ENCODE measurements around the gene RXRA. TPM values are rescaled to one million over a fixed set of nuclear protein-coding genes. Genes with fewer than 3 reads are reported as not detected.

RXRA gene
- polyA plus RNA-seq, 4 donors: 30.8 to 83.5 (median 41.5) TPM

GRCh38 chr9:134401391-134401790 lies 75.1 kb downstream of the RXRA start:
- 91 to 94% (median 92%) methylated on average over 19 of the region's 19 CpGs for WGBS, 3 donors
- FAIRE-seq: no peak
- H3K4me1 ChIP-seq (ENCODE audit: control insufficient read depth in 3 of 3, insufficient read depth in 2 of 3, low read depth in 1 of 3, low read length in 2 of 3): peaks cover 0 to 8% (median 2%) of the 10 kb centered on the region in 3 donors
- H3K36me3 ChIP-seq (ENCODE audit: control insufficient read depth in 3 of 3, insufficient read depth in 2 of 3, low read depth in 1 of 3, low read length in 3 of 3): peaks cover 0 to 95% (median 0%) of the 10 kb centered on the region in 3 donors
- peaks cover 0 to 17% of the 10 kb centered on the region in 2 donors for H3K9me3 ChIP-seq (ENCODE audit: control insufficient read depth in 2 of 2, insufficient read depth in 1 of 2, low read depth in 1 of 2, low read length in 1 of 2)
- H3K4me3 ChIP-seq (ENCODE audit: low read depth in 1 of 3, low read length in 3 of 3): no peak overlapping the region
- no peak overlapping the region for H3K27ac ChIP-seq (ENCODE audit: low read depth in 1 of 3, low read length in 2 of 3)
- DNase-seq: no peak
- no peaks in the 10 kb centered on the region for H3K27me3 ChIP-seq (ENCODE audit: control insufficient read depth in 3 of 3, insufficient read depth in 3 of 3, low read length in 3 of 3)

- no peak for FAIRE-seq
- no peak overlapping the region for H3K27ac ChIP-seq (ENCODE audit: low read depth in 1 of 3, low read length in 2 of 3)
These were observed 75.9 kb downstream of the RXRA start for GRCh38 chr9:134402182-134402581.

GRCh38 chr9:134403292-134403681 lies 77.0 kb downstream of the RXRA start:
- FAIRE-seq: no peak

More at GRCh38 chr9:134402182-134402581, 75.9 kb downstream of the RXRA start:
- Histone ChIP-seq H3K4me1 (ENCODE audit: control insufficient read depth in 3 of 3, insufficient read depth in 2 of 3, low read depth in 1 of 3, low read length in 2 of 3) (peaks cover 0 to 14% (median 10%) of the 10 kb centered on the region in 3 donors), H3K27me3 (ENCODE audit: control insufficient read depth in 3 of 3, insufficient read depth in 3 of 3, low read length in 3 of 3) (no peaks in the 10 kb centered on the region), H3K4me3 (ENCODE audit: low read depth in 1 of 3, low read length in 3 of 3) (no peak overlapping the region), H3K9me3 (ENCODE audit: control insufficient read depth in 2 of 2, insufficient read depth in 1 of 2, low read depth in 1 of 2, low read length in 1 of 2) (peaks cover 0 to 17% of the 10 kb centered on the region in 2 donors), H3K36me3 (ENCODE audit: control insufficient read depth in 3 of 3, insufficient read depth in 2 of 3, low read depth in 1 of 3, low read length in 3 of 3) (peaks cover 0 to 95% (median 0%) of the 10 kb centered on the region in 3 donors)
- DNase-seq: no peak
- WGBS, 3 donors: 92 to 94% (median 93%) methylated on average over 12 of the region's 12 CpGs

GRCh38 chr9:134403682-134404301 lies 77.5 kb downstream of the RXRA start:
- peaks cover 0 to 18% (median 11%) of the 10 kb centered on the region in 3 donors for H3K4me1 ChIP-seq (ENCODE audit: control insufficient read depth in 3 of 3, insufficient read depth in 2 of 3, low read depth in 1 of 3, low read length in 2 of 3)
- DNase-seq (no peak), FAIRE-seq (no peak)

More at GRCh38 chr9:134403292-134403681, 77.0 kb downstream of the RXRA start:
- no peak overlapping the region for H3K4me3 ChIP-seq (ENCODE audit: low read depth in 1 of 3, low read length in 3 of 3)
- no peak overlapping the region for H3K27ac ChIP-seq (ENCODE audit: low read depth in 1 of 3, low read length in 2 of 3)
- peaks cover 0 to 18% (median 11%) of the 10 kb centered on the region in 3 donors for H3K4me1 ChIP-seq (ENCODE audit: control insufficient read depth in 3 of 3, insufficient read depth in 2 of 3, low read depth in 1 of 3, low read length in 2 of 3)
- DNase-seq: no peak
- peaks cover 0 to 15% of the 10 kb centered on the region in 2 donors for H3K9me3 ChIP-seq (ENCODE audit: control insufficient read depth in 2 of 2, insufficient read depth in 1 of 2, low read depth in 1 of 2, low read length in 1 of 2)
- peaks cover 0 to 98% (median 0%) of the 10 kb centered on the region in 3 donors for H3K36me3 ChIP-seq (ENCODE audit: control insufficient read depth in 3 of 3, insufficient read depth in 2 of 3, low read depth in 1 of 3, low read length in 3 of 3)
- WGBS, 3 donors: 69 to 86% (median 78%) methylated on average over 11 of the region's 11 CpGs
- H3K27me3 ChIP-seq (ENCODE audit: control insufficient read depth in 3 of 3, insufficient read depth in 3 of 3, low read length in 3 of 3): no peaks in the 10 kb centered on the region

GRCh38 chr9:134404376-134405358 lies 78.4 kb downstream of the RXRA start:
- 74 to 84% (median 84%) methylated on average over 29 to 34 of the region's 34 CpGs for WGBS, 3 donors
- DNase-seq: no peak
- Histone ChIP-seq H3K27ac (ENCODE audit: low read depth in 1 of 3, low read length in 2 of 3) (no peak overlapping the region), H3K36me3 (ENCODE audit: control insufficient read depth in 3 of 3, insufficient read depth in 2 of 3, low read depth in 1 of 3, low read length in 3 of 3) (peaks cover 0 to 98% (median 3%) of the 10 kb centered on the region in 3 donors), H3K4me1 (ENCODE audit: control insufficient read depth in 3 of 3, insufficient read depth in 2 of 3, low read depth in 1 of 3, low read length in 2 of 3) (peaks cover 0 to 18% (median 11%) of the 10 kb centered on the region in 3 donors), H3K4me3 (ENCODE audit: low read depth in 1 of 3, low read length in 3 of 3) (no peak overlapping the region), H3K27me3 (ENCODE audit: control insufficient read depth in 3 of 3, insufficient read depth in 3 of 3, low read length in 3 of 3) (no peaks in the 10 kb centered on the region), H3K9me3 (ENCODE audit: control insufficient read depth in 2 of 2, insufficient read depth in 1 of 2, low read depth in 1 of 2, low read length in 1 of 2) (peaks cover 0 to 1% of the 10 kb centered on the region in 2 donors)
- no peak for FAIRE-seq

More at GRCh38 chr9:134403682-134404301, 77.5 kb downstream of the RXRA start:
- H3K27me3 ChIP-seq (ENCODE audit: control insufficient read depth in 3 of 3, insufficient read depth in 3 of 3, low read length in 3 of 3): no peaks in the 10 kb centered on the region
- 38 to 68% (median 56%) methylated on average over 17 of the region's 17 CpGs for WGBS, 3 donors
- H3K27ac ChIP-seq (ENCODE audit: low read depth in 1 of 3, low read length in 2 of 3): peak overlapping the region in 1 of 3 donors; percentile 51
- H3K4me3 ChIP-seq (ENCODE audit: low read depth in 1 of 3, low read length in 3 of 3): no peak overlapping the region
- peaks cover 0 to 10% of the 10 kb centered on the region in 2 donors for H3K9me3 ChIP-seq (ENCODE audit: control insufficient read depth in 2 of 2, insufficient read depth in 1 of 2, low read depth in 1 of 2, low read length in 1 of 2)
- peaks cover 0 to 98% (median 0%) of the 10 kb centered on the region in 3 donors for H3K36me3 ChIP-seq (ENCODE audit: control insufficient read depth in 3 of 3, insufficient read depth in 2 of 3, low read depth in 1 of 3, low read length in 3 of 3)

GRCh38 chr9:134405527-134405926 lies 79.3 kb downstream of the RXRA start:
- no peak for FAIRE-seq
- H3K36me3 ChIP-seq (ENCODE audit: control insufficient read depth in 3 of 3, insufficient read depth in 2 of 3, low read depth in 1 of 3, low read length in 3 of 3): peaks cover 0 to 98% (median 3%) of the 10 kb centered on the region in 3 donors
- H3K27ac ChIP-seq (ENCODE audit: low read depth in 1 of 3, low read length in 2 of 3): no peak overlapping the region
- H3K9me3 ChIP-seq (ENCODE audit: control insufficient read depth in 2 of 2, insufficient read depth in 1 of 2, low read depth in 1 of 2, low read length in 1 of 2): no peaks in the 10 kb centered on the region
- no peaks in the 10 kb centered on the region for H3K27me3 ChIP-seq (ENCODE audit: control insufficient read depth in 3 of 3, insufficient read depth in 3 of 3, low read length in 3 of 3)
- 77 to 88% (median 82%) methylated on average over 8 to 9 of the region's 9 CpGs for WGBS, 3 donors
- no peak overlapping the region for H3K4me3 ChIP-seq (ENCODE audit: low read depth in 1 of 3, low read length in 3 of 3)
- H3K4me1 ChIP-seq (ENCODE audit: control insufficient read depth in 3 of 3, insufficient read depth in 2 of 3, low read depth in 1 of 3, low read length in 2 of 3): peaks cover 0 to 18% (median 11%) of the 10 kb centered on the region in 3 donors
- DNase-seq: no peak

- peaks cover 0 to 18% (median 11%) of the 10 kb centered on the region in 3 donors for H3K4me1 ChIP-seq (ENCODE audit: control insufficient read depth in 3 of 3, insufficient read depth in 2 of 3, low read depth in 1 of 3, low read length in 2 of 3)
- no peaks in the 10 kb centered on the region for H3K9me3 ChIP-seq (ENCODE audit: control insufficient read depth in 2 of 2, insufficient read depth in 1 of 2, low read depth in 1 of 2, low read length in 1 of 2)
- H3K4me3 ChIP-seq (ENCODE audit: low read depth in 1 of 3, low read length in 3 of 3): no peak overlapping the region
- DNase-seq (no peak), FAIRE-seq (no peak)
- peak overlapping the region in 1 of 3 donors; percentile 40 for H3K27ac ChIP-seq (ENCODE audit: low read depth in 1 of 3, low read length in 2 of 3)
- H3K36me3 ChIP-seq (ENCODE audit: control insufficient read depth in 3 of 3, insufficient read depth in 2 of 3, low read depth in 1 of 3, low read length in 3 of 3): peaks cover 0 to 99% (median 3%) of the 10 kb centered on the region in 3 donors
- no peaks in the 10 kb centered on the region for H3K27me3 ChIP-seq (ENCODE audit: control insufficient read depth in 3 of 3, insufficient read depth in 3 of 3, low read length in 3 of 3)
- 68 to 79% (median 72%) methylated on average over 23 of the region's 23 CpGs for WGBS, 3 donors
These were observed 80.3 kb downstream of the RXRA start for GRCh38 chr9:134406366-134407120.

Data from small intestine (tissue), 7 donors.